GM19467 (cell line): ENCODE measurements around the gene CREG2.
"Not testable (repeated sequence)": the region's sequence is repeated elsewhere in the genome, so short reads cannot be mapped to it uniquely, and the experiment has no call there.

Source experiments
- ATAC-seq: cut with Tn5 transposase; IDR thresholded peaks from one replicate; pipeline ENCODE4 v1.9.1; 2021; ENCODE audit warnings: mild to moderate bottlenecking, moderate library complexity; ENCODE audit not compliant: unreplicated experiment

CREG2 gene

GRCh38 chr2:101349893-101350662 is 37.2 kb downstream of the CREG2 start:
- ATAC-seq, result no peak

DNA sequence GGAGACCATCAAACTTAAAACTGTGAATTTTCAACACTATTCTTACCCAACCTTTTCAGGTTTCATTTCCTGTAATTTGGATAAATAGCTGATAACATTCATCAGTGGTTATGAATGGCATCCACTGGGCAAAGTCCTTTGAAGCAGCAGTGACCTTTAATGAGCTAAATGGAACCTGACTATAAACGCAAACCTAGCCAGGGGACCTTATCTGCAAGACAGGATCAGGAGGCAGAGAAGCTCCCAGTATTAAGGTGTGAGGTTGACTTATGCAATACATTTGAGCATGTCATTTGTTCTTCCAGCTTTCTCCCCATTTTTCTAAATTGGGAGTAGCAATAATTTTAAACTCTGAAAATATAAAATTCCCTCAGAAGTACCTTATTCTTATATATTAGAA is 38.4 kb downstream of the CREG2 start:
- ATAC-seq, result no peak

GRCh38 chr2:101346909-101347308 is 40.4 kb downstream of the CREG2 start:
- no peak for ATAC-seq

- ATAC-seq, result no peak
Observed at GRCh38 chr2:101344137-101344536, 43.2 kb downstream of the CREG2 start.

DNA sequence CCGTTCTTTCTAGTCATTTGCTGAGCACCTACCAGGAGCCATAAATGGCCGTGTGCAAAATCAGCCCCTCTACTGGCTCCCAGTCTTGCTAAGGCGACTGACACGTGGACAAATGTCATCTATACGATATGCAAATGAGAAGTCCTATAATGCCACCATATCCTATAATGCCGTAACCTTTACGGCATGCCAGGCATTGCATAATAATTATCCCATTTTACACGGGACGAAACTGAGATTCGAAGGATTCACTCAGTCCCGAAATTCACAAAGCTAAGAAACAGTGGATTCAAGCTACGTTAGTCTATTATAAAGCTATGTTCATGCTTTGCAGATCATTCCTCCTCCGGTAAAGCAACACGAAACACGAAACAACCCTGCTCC is 44.7 kb downstream of the CREG2 start:
- no peak for ATAC-seq

DNA sequence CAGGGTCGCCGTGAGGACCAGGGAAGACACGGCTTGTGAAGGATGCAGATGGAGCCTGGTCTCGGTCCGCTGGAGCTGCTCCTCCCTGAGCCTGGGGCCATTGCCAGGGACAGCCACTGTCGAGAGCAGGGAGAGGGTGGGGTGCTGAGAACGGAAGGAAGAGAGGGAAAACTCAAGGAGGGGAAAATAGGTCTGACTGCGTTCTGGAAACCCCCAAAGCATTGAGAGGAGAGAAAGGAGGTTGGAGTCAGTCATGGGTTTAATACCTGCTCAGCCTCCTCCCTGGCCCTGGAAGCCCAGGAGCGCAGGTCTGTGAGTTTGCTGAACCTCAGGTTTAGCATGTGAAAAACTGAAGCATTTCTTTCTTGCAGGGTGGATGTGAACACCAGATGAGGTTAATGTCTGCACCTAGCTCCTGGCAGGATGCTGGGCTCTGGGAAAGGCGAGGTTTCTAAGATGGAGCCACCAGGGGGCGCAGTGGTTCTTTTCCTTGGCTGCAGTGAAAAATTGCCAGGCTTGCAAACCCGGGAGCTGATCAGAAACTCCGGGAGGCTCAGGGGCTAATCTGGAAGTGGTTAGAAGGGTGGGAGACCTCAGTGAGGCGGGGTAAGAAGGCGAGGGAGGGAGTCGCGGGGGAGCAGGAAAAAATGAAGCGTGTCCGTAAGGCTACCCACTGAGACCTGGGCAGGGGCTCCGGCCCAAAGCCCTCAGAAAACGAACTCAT is 45.2 kb downstream of the CREG2 start:
- ATAC-seq, result no peak

GRCh38 chr2:101341421-101341820 is 45.9 kb downstream of the CREG2 start:
- no peak for ATAC-seq

DNA sequence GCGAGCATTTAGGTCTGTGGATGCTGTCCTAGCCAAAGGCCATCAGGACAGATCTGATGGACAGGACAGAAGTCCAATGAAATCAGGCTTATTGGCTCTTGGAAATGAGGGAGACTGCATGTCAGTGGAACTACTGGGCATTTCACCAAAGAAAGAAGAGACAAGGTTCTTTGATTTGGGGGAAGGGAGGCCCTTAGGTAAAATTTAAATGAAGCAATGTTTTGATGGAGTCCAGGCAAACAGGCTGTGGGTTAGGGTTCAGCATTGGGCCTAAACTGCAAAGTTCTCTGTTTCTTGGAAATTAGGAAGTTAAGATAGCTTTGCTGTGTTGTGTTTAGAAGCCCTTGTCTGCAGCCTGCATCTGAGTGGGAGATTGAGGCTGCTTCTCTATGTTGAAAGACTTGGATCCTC is 47.2 kb downstream of the CREG2 start:
- ATAC-seq, result no peak

DNA sequence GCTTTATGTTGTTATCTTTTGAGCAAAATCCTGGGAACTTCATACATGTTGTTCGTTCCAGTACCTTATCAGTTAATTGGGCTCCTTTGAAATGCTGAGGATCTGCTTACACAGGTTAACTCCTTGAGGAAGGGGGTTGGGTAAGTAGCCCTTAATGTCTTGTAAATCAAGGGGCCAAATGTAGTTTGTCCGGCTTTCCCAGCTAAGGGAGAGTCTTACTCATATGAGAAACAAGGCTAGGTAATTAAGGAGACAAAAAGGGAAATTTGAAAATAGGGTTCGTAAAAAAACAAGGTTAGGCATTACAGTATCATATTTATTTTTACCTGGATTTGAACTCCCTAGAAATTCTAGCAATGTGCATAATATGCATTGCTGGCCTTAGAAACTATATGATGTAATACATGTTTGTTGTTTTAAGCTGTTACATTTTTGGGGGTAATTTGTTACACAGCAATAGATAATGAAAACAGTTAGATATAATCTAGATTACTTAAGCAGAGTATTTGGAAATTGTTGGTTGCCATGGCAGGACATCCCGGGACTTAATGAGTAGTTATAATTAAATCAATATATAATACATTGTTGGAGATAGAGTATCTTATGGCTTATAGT is 47.9 kb downstream of the CREG2 start:
- no peak for ATAC-seq

GRCh38 chr2:101337877-101338276 is 49.4 kb downstream of the CREG2 start:
- ATAC-seq, result no peak

- ATAC-seq, result no peak
Observed at GRCh38 chr2:101332885-101333766, 54.2 kb downstream of the CREG2 start.

- no peak for ATAC-seq
Observed at GRCh38 chr2:101331202-101331601, 56.1 kb downstream of the CREG2 start.

DNA sequence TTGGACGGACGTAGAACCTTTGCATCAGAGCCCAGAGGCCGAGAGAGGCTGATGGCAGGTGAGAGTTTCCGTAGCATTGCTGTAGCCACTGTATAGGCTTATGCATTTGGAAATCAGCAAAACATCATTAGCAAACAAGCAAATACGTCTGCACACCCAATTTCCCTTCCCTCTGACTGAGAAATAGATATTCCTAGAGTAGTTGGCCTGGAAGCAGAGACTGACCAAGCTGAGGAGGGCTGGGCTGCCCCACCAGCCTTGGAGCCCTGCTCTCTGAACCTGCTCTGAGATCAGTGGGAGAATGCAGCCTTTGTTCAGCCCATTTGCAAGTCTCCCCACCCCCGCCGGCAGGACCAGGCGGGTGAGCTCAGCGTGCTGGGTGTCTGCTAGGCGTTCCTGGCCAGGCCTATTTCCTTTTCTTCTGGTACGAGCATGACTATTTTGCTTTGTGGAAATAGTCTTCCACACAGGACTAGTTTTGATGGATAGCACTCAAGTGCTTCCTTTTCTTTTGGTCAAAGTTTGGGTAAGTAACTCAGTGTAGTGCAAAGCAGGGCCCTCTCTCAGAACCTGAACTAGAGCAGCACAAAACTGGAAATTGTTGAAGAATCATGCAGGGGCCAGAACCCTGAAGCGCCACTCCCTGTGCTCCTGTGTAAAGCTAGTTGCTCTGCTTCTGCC is 56.9 kb downstream of the CREG2 start:
- ATAC-seq, result no peak

- no peak for ATAC-seq
Observed at GRCh38 chr2:101329026-101329425, 58.3 kb downstream of the CREG2 start.

- peak; percentile 77 for ATAC-seq
Observed at GRCh38 chr2:101328474-101329007, 58.8 kb downstream of the CREG2 start.

DNA sequence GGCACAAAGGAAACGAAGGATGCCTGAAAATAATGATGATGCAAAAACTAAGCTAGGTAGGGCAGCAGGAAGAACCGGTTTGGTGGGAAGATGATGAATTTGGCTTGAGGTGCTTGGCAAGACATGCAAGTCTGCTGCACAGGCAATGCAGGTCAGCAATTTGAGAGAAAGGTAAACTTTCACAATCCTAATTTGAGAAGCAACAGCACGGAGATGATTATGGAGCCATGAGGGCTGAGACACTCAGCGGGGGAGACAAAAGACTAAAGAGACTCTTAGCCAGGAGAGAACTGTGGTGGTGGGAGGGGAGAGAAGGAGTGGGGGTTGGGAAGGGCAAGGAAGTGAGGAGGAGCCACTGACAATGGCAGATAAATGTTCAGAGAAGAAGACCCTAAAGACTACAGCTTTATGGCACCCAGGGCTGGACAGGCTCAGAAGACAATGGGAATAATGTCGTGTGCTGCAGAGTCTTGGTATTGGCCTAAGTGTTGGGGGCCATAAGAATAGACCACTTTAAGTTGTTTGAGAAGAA is 59.4 kb downstream of the CREG2 start:
- peak; percentile 12 for ATAC-seq

GRCh38 chr2:101325425-101325824 is 61.9 kb downstream of the CREG2 start:
- no peak for ATAC-seq

GRCh38 chr2:101316568-101316967 is 70.7 kb downstream of the CREG2 start:
- ATAC-seq, result not testable (repeated sequence)

- no peak for ATAC-seq
Observed at GRCh38 chr2:101311696-101312017, 75.6 kb downstream of the CREG2 start.
